GM18520 (cell line): ENCODE results near the gene SRRM2.

Experiments
- ATAC-seq: cut with Tn5 transposase; IDR thresholded peaks from one replicate; pipeline ENCODE4 v1.9.1; 2021; ENCODE audit not compliant: unreplicated experiment

The SRRM2 gene

DNA sequence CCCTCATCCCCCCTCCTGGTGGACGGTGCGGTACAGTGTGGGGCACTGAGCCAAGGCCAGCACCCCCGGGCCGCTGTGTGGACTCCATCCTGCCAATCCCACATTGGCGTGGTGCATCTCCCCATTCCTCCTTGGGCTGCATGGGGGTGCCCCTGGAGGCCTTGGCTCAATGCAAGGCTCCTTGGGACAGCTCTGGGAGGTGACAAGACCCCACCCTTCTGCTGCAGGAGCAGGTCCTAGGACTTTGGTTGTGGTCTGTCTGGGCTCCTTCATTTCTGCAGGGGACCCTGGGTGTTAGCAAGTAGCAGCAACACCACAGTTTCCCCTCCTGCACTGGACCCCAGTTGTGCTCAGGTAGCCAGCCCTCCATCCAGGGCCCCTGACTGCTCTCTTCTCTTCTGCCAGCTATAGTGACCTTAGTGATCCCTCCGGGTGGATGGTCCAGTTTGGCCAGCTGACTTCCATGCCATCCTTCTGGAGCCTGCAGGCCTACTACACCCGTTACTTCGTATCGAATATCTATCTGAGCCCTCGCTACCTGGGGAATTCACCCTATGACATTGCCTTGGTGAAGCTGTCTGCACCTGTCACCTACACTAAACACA, 65.9 kb downstream of the SRRM2 start:
- ATAC-seq, result no peak

DNA sequence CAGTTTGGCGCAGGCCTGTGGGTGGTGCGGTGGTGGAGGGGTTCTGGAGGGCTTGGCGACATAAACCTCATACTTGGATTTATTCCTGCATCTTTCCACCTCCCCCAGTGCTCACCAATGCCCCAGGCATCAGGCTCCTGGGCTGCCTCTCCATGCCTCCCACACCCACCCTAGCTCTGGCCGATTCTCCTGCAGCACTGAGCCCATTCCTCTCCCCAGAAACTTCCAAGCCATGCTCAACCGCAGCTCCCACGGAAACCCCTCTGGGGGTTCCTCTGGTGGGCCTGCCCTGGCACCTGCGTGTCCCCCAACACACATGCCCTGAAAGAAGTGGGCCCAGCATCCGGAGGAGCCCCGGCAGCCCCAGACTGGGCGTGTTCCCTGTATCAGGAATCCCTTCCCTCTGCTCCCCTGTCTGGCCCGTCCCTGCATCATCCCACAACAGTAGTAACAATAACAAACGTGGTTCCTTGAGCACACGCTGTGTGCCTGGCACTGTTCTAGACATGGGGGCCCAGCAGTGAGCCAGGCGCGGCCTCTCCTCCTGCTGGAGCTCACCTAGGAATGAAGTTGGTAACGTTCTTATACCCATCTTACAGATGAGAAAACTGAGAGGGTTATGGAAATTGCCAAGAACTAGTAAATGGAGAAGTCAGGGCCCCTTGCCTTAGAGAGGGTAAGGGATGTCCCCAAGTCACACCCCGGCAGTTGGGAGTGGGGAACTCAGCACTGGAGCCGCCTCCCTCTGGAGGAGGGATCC, 66.9 kb downstream of the SRRM2 start:
- ATAC-seq, result no peak

DNA sequence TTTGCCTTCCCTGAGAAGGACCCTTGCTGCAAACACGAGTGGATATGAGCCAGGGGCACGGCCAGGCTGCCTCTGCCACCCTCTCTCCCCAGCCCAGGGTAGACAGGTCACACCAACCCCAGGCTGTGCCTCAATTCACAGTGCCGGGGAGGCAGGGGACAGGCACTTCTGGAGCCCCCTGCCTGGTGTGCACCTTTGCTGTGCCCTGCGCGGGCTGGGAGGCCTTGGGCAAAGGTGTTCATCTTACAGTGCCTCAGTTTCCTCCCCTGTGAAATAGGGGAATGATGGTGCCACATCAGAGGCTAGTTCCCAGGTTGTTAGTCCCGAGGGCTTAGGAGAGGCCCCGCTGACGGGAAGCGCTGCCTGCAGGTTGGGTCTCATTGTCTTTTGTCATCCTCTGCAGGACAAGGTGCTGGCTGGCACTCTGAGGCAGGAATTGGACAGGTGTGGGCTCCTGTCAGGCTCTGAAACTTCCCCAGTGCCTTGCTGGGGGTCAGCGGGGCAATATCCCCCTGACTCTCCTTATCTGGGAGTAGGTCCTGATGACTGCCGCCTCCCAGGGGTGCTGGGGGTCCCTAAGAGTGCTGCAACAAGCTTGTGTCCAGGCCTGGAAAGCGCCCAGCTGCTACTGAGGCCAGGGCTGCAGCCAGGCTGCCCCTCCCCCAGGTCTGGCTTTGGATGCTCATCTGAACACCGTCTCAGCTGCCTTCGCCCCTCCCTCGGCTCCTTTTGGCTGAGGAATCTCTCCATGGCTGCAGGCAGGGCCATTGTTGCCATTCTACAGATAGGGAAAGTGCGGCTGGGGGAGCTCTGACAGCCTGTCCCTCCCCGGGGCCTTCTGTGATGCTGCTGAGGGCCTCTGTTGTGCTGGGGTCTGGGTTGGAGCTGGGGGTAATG, 67.7 kb downstream of the SRRM2 start:
- no peak for ATAC-seq
